Activated CD4-positive, alpha-beta T cell treated with anti-CD3 and anti-CD28 coated beads for 4 hours (primary cell): Measurements from ENCODE around the gene NUCKS1.

Source experiments
- DNase-seq, 2 donors: peaks; one replicate each; pipeline ENCODE4 v3.0.0-alpha.2; 2020

NUCKS1 gene

DNA sequence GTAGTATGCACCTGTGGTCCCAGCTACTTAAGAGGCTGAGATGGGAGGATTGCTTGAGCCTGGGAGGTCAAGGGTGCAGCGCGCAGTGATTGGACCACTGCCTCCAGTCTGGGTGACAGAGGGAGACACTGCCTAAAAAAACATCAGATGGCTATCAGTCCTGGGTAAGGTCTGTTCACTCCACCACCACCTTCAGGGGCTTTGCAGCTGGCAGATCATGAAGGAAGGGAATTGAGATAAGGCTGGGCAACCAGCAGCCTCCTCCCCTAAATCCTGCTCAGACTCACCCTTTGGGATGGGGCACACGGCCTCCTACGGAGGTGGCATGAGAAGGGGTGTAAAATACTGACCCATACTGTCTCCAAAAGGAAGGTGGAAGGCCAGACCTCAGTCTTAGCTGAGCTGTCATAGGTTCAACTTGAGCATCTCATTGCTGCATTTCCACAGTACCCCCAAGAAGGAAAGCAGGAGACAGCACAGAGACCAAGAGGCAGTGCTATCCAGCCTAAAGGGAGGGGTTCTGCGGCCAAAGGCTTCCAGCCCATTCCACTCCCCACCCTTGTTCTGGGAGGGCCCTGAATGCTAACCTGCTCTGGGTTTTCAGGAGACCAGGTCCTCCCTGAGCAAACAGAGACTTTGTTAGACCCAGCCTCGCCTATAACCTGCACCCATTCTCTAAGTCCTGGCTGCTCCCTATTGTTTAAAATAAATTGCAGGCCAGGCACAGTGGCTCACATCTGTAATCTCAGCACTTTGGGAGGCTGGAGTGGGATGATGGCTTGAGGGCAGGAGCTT lies 83.4 kb downstream of the NUCKS1 start:
- DNase-seq: no peak

DNA sequence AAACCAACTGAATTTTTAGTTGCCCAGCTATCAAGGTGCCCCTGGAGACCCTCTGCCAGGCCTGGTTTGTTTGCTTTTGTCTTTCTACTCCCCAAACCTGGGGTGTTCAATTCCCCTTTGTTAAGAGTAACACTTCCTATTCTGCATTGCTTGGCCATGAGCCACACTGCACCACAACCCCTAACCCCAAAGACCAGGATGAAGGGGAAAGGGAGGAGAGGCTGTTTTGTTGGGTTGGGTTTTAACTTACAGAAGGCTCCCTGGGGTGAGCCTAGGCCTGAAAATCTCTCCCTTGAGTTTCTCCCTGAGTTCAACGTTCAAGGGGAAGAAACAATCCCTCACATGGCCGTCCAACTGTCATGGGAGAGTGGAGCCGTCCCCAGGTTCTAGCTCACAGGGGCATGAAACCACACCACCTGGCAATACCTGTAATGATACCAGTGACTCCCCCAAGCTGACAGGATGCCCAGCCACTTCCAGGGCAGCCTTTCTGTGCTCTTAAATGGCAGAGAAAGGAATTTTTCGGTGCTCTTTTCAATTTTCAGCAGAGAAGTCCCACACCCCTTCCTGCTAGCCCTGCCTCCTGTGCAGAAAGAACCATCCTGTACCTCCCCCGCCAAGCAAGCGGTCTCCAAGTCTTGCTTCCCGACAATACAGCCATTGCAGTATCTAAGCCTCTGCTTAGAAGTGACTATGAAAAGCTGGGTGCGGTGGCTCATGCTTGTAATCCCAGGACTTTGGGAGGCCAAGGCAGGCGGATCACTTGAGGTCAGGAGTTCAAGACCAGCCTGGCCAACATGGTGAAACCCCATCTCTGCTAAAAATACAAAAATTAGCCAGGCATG lies 84.6 kb downstream of the NUCKS1 start:
- DNase-seq: no peak

- no peak for DNase-seq
Observed at GRCh38 chr1:205664399-205665017, 85.5 kb downstream of the NUCKS1 start.

GRCh38 chr1:205663286-205663936 lies 86.6 kb downstream of the NUCKS1 start:
- DNase-seq: no peak
